ENCODE data around the gene GPR52.

The GPR52 gene

GRCh38 chr1:174425121-174425520, 22.6 kb upstream of the GPR52 start:
- no peak overlapping the region for H3K4me3 ChIP-seq (ENCODE audit: low read depth, low read length)
- TF ChIP-seq, protein P1, sequence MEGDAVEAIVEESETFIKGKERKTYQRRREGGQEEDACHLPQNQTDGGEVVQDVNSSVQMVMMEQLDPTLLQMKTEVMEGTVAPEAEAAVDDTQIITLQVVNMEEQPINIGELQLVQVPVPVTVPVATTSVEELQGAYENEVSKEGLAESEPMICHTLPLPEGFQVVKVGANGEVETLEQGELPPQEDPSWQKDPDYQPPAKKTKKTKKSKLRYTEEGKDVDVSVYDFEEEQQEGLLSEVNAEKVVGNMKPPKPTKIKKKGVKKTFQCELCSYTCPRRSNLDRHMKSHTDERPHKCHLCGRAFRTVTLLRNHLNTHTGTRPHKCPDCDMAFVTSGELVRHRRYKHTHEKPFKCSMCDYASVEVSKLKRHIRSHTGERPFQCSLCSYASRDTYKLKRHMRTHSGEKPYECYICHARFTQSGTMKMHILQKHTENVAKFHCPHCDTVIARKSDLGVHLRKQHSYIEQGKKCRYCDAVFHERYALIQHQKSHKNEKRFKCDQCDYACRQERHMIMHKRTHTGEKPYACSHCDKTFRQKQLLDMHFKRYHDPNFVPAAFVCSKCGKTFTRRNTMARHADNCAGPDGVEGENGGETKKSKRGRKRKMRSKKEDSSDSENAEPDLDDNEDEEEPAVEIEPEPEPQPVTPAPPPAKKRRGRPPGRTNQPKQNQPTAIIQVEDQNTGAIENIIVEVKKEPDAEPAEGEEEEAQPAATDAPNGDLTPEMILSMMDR (IDR thresholded peaks at IDR 0.05; ENCODE audit: low read depth, low read length): no peak
- peaks cover 7% of the 10 kb centered on the region; the same call in 1 of the 2 replicates for H3K4me1 ChIP-seq
- no peak for DNase-seq
- H3K9me3 ChIP-seq: no peaks in the 10 kb centered on the region
- H3K27me3 ChIP-seq: no peaks in the 10 kb centered on the region
- H3K36me3 ChIP-seq: no peaks in the 10 kb centered on the region

DNA sequence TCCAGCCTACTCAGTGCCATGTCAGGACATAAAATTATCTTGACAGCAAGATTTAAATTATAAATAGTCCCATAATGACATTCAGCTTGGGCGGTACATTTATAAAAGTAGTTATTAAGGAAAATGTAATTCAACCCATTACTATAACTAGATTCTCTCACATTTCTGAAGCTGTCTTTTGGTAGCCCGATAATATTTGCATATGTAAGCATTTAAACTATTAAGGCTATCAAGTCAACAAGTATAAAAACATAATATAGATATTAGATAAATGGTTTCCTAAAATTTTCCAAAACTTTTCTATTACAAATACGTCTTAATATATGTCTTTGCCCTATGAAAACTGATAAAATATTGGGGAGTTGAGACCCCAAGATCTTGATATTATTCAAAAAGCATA, 21.6 kb upstream of the GPR52 start:
- Histone ChIP-seq H3K9me3 (no peaks in the 10 kb centered on the region), H3K4me3 (ENCODE audit: low read depth, low read length) (no peak overlapping the region), H3K36me3 (no peaks in the 10 kb centered on the region), H3K27me3 (no peaks in the 10 kb centered on the region), H3K4me1 (peaks cover 7% of the 10 kb centered on the region; the same call in 1 of the 2 replicates)
- no peak for DNase-seq
- TF ChIP-seq, protein P1 (IDR thresholded peaks at IDR 0.05; ENCODE audit: low read depth, low read length): no peak

DNA sequence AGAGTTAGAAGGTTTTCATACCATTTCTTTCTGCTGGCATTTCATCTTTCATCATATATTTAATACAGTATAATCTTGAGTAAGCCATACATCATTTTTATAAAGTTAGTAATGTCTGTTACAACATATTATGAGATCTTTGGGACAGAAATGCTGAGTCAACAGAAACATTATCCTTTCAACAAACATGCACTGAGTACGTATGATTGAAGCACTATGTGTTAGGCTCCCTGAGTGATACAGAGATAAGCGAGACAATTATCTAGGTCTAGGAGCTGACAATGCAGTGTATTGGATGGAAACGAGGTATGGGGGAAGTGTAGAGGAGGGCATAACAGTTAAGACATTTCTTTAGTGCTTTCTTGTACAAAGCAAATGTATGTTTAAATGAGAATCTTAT, 19.7 kb upstream of the GPR52 start:
- Histone ChIP-seq H3K27me3 (no peaks in the 10 kb centered on the region), H3K9me3 (no peaks in the 10 kb centered on the region), H3K4me1 (peaks cover 7% of the 10 kb centered on the region; the same call in 1 of the 2 replicates), H3K36me3 (no peaks in the 10 kb centered on the region), H3K4me3 (ENCODE audit: low read depth, low read length) (no peak overlapping the region)
- TF ChIP-seq, protein P1 (IDR thresholded peaks at IDR 0.05; ENCODE audit: low read depth, low read length): no peak
- DNase-seq: no peak

DNA sequence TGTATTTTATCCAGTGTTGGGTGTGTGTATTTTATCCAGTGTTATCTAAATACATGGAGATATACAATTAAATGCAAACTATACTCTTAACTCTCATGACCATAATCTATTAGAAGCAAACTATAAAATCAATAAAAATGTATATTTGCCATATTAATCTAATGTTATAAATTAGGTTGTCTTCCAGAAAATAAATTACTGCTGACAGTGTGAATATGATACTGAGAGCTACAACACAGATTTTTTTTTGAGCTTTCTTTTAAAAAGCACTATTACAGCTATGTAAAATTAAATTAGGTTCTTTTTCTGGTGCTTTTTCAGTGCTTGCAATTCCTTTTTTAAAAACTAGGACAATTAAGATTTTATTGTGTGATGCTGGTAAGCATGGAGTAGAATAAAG, 19.0 kb upstream of the GPR52 start:
- H3K9me3 ChIP-seq: no peaks in the 10 kb centered on the region
- peaks cover 7% of the 10 kb centered on the region; the same call in 1 of the 2 replicates for H3K4me1 ChIP-seq
- no peaks in the 10 kb centered on the region for H3K27me3 ChIP-seq
- no peak overlapping the region for H3K4me3 ChIP-seq (ENCODE audit: low read depth, low read length)
- H3K36me3 ChIP-seq: no peaks in the 10 kb centered on the region
- TF ChIP-seq, protein P1 (IDR thresholded peaks at IDR 0.05; ENCODE audit: low read depth, low read length): no peak
- no peak for DNase-seq

- no peak overlapping the region for H3K4me3 ChIP-seq (ENCODE audit: low read depth, low read length)
- DNase-seq: no peak
- TF ChIP-seq, protein P1 (IDR thresholded peaks at IDR 0.05; ENCODE audit: low read depth, low read length): no peak
- no peaks in the 10 kb centered on the region for H3K9me3 ChIP-seq
- H3K36me3 ChIP-seq: no peaks in the 10 kb centered on the region
- H3K27me3 ChIP-seq: no peaks in the 10 kb centered on the region
- no peaks in the 10 kb centered on the region for H3K4me1 ChIP-seq
These were observed 14.3 kb upstream of the GPR52 start for GRCh38 chr1:174433451-174433850.

- Histone ChIP-seq H3K4me1 (no peaks in the 10 kb centered on the region), H3K4me3 (ENCODE audit: low read depth, low read length) (no peak overlapping the region), H3K36me3 (no peaks in the 10 kb centered on the region), H3K9me3 (no peaks in the 10 kb centered on the region), H3K27me3 (no peaks in the 10 kb centered on the region)
- TF ChIP-seq, protein P1 (IDR thresholded peaks at IDR 0.05; ENCODE audit: low read depth, low read length): no peak
- no peak for DNase-seq
These were observed 2.4 kb upstream of the GPR52 start for GRCh38 chr1:174445351-174445750.

Data from BE2C (cell line).